ENCODE measurements around the gene PUM2. TPM values are rescaled to one million over a fixed set of nuclear protein-coding genes. Genes with fewer than 3 reads are reported as not detected.

PUM2 gene
- total RNA-seq, 1 experiment from 2014 or later: 112 TPM

GRCh38 chr2:20365249-20365817, 14.7 kb upstream of the PUM2 start:
- no peak overlapping the region for H3K4me3 ChIP-seq (ENCODE audit: low read depth, low read length, poor library complexity, severe bottlenecking)
- intact Hi-C loops (cut with micrococcal nuclease; ENCODE audit: unreplicated experiment): no loop called here
- ChIA-PET CTCF (no interaction called here), POLR2A (ENCODE audit: low non-redundant PET) (no interaction called here)
- BruUV-seq (replicated peaks): no TSS peak
- H3K36me3 ChIP-seq (ENCODE audit: insufficient read depth, low read length, poor library complexity, severe bottlenecking): no peaks in the 10 kb centered on the region
- no peaks in the 10 kb centered on the region for H3K4me1 ChIP-seq (ENCODE audit: insufficient read depth, low read length, poor library complexity, severe bottlenecking)
- no peak for DNase-seq (ENCODE audit: low spot score)
- TF ChIP-seq CTCF (conservative IDR thresholded peaks at IDR 0.05; ENCODE audit: low read depth, low read length) (no peak), EZH2 (IDR thresholded peaks at IDR 0.05; ENCODE audit: borderline replicate concordance, low read depth, low read length, poor library complexity, severe bottlenecking) (no peak)
- no peak overlapping the region for H3K27ac ChIP-seq (ENCODE audit: low read depth, low read length, poor library complexity, severe bottlenecking)
- H3K27me3 ChIP-seq (replicated peaks; ENCODE audit: insufficient read depth, low read depth, low read length, poor library complexity): peaks cover 9% of the 10 kb centered on the region
- H3K9me3 ChIP-seq (ENCODE audit: low read depth, low read length, poor library complexity, severe bottlenecking): no peaks in the 10 kb centered on the region

DNA sequence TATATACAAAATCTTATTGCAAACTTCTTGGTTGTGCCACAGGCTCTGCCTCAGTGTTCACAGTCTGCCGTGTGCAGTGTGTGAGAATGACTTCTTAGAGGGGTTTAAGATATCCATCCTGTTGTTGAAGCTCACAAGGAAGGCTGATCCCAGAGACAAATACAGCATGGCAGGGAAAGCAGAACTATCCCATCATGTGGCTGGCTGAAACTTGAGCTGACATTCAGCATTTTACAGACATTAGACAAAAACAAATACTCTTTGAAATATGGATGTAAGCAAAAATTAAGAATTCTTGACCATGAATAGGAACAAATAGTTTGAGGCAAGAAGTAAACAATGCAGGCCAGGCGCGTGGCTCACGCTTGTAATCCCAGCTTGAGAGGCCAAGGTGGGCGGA, 12.9 kb upstream of the PUM2 start:
- no TSS peak for BruUV-seq (replicated peaks)
- H3K36me3 ChIP-seq (ENCODE audit: insufficient read depth, low read length, poor library complexity, severe bottlenecking): no peaks in the 10 kb centered on the region
- TF ChIP-seq EZH2 (IDR thresholded peaks at IDR 0.05; ENCODE audit: borderline replicate concordance, low read depth, low read length, poor library complexity, severe bottlenecking): no peak
- no peak for TF ChIP-seq CTCF (conservative IDR thresholded peaks at IDR 0.05; ENCODE audit: low read depth, low read length)
- H3K27ac ChIP-seq (ENCODE audit: low read depth, low read length, poor library complexity, severe bottlenecking): no peak overlapping the region
- H3K4me1 ChIP-seq (ENCODE audit: insufficient read depth, low read length, poor library complexity, severe bottlenecking): no peaks in the 10 kb centered on the region
- CTCF ChIA-PET: no interaction called here
- no peak for DNase-seq (ENCODE audit: low spot score)
- no peaks in the 10 kb centered on the region for H3K27me3 ChIP-seq (replicated peaks; ENCODE audit: insufficient read depth, low read depth, low read length, poor library complexity)
- H3K9me3 ChIP-seq (ENCODE audit: low read depth, low read length, poor library complexity, severe bottlenecking): no peaks in the 10 kb centered on the region
- H3K4me3 ChIP-seq (ENCODE audit: low read depth, low read length, poor library complexity, severe bottlenecking): no peak overlapping the region
- intact Hi-C loops (cut with micrococcal nuclease; ENCODE audit: unreplicated experiment): no loop called here
- POLR2A ChIA-PET (ENCODE audit: low non-redundant PET): no interaction called here

DNA sequence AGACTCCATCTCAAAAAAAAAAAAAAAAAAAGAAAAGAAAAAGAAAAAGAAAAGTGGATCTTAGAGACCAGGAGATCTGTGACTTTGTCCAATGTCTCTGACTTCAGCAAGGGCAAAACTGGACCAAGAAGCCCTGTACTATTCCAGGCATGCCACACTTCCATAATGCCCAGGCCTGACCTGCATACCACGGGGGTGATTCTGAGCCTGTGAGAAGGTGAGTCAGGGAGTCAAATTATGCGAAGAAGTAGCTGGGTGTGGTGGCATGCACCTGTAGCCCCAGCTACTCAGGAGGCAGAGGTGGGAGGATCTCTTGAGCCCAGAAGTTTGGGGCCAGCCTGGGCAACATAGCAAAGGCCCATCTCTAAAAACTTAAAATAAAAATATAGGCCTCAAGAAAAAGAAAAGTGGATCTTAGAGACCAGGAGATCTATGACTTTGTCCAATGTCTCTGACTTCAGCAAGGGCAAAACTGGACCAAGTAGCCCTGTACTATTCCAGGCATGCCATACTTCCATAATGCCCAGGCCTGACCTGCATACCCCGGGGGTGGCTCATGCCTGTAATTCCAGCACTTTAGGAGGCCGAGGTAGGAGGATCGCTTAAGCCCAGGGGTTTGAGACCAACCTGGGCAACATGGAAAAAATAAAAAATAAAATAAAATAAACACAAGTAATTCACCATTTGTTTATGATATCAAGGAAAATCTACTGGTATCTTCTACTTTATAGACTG, 12.2 kb upstream of the PUM2 start:
- ChIA-PET CTCF (no interaction called here), POLR2A (ENCODE audit: low non-redundant PET) (no interaction called here)
- H3K4me3 ChIP-seq (ENCODE audit: low read depth, low read length, poor library complexity, severe bottlenecking): no peak overlapping the region
- H3K27ac ChIP-seq (ENCODE audit: low read depth, low read length, poor library complexity, severe bottlenecking): no peak overlapping the region
- no peaks in the 10 kb centered on the region for H3K9me3 ChIP-seq (ENCODE audit: low read depth, low read length, poor library complexity, severe bottlenecking)
- DNase-seq (ENCODE audit: low spot score): no peak
- intact Hi-C loops (cut with micrococcal nuclease; ENCODE audit: unreplicated experiment): no loop called here
- no peaks in the 10 kb centered on the region for H3K36me3 ChIP-seq (ENCODE audit: insufficient read depth, low read length, poor library complexity, severe bottlenecking)
- H3K27me3 ChIP-seq (replicated peaks; ENCODE audit: insufficient read depth, low read depth, low read length, poor library complexity): no peaks in the 10 kb centered on the region
- TF ChIP-seq CTCF (conservative IDR thresholded peaks at IDR 0.05; ENCODE audit: low read depth, low read length): no peak
- no peak for TF ChIP-seq EZH2 (IDR thresholded peaks at IDR 0.05; ENCODE audit: borderline replicate concordance, low read depth, low read length, poor library complexity, severe bottlenecking)
- no TSS peak for BruUV-seq (replicated peaks)
- no peaks in the 10 kb centered on the region for H3K4me1 ChIP-seq (ENCODE audit: insufficient read depth, low read length, poor library complexity, severe bottlenecking)

Measured in A673 (cell line).